ENCODE data around the gene NVL.
"Not testable (repeated sequence)": the region's sequence is repeated elsewhere in the genome, so short reads cannot be mapped to it uniquely, and the experiment has no call there.

The NVL gene

DNA sequence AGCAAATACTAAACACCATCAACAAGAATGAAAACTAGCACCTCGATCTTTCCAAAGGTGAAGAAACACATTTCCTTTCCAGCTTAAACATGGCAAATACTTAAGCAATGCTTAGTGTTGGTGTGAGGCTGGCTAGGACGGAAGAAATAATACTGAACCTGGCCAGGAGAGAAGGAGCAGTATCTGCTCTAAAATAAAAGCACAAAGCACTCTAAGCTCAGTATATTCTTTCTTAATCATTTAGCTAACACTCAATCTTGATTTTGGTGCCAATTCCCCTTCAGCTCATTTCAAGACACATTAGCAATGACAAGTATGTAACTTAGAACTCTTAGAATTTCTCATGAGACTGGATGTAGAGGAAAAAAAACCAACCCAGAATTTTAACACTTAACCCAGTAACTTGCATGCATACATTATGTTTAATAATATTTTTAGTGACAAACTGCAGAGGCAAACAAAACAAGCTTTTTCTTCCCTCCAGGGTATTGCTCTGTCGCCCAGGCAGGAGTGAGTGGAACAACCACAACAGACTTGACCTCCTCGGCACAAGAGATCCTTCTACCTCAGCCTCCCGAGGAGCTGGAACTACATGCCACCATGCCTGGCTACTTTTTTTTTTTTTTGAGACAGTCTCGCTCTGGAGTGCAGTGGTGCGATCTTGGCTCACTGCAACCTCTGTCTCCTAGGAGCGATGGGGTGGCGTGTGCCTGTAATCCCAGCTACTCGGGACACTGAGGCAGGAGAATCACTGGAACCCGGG lies 92.7 kb downstream of the NVL start:
- DNase-seq (ENCODE audit: low read depth, low spot score), result no peak

DNA sequence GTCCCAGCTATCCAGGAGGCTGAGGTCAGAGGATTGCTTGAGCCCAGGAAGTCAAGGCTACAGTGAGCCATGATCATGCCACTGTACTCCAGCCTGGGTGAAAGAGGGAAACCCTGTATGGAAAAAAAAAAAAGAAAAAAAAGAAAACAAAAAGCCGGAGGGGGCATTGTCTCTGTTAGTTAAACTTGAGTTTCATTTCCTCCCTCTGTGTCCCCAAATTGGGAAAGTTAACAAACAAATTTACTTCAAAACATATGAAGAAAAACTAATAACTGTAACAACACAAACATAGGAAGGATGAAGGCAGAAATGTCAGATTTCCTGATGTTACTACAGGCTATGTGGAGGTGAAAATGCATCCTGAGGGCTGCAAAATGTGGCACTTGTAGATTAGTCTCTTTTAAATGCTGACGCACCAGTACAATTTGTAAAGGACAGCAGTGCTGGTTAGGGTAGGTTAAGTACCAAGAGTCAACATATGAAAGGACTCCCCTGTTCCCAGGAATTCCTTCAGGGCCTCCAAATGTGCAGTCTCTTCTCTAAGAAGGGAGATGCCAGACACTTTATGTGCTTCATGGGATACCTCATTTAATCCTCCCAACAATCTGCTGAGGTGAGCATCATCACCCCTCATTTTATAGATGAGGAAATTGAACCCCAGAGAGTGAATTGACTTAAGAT lies 94.0 kb downstream of the NVL start:
- no peak for DNase-seq (ENCODE audit: low read depth, low spot score)

DNA sequence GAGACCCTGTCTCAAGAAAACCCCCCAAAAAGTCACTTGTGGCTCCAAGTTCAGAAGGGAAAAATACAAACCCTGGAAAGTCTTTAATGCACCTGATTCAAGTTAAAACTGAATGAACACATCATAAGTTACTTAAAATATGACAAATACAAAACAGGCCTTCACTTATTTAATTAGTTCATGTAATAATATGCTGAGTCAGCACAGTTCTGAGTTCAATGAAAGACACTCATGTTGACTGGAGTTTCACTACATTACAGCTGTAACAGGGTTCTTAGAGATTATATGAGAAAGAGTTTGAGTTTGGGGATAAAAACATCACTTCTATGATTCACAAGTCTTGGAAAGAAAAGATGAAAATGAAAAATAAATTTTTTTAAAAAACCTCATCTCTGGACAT lies 96.0 kb downstream of the NVL start:
- no peak for DNase-seq (ENCODE audit: low read depth, low spot score)

DNA sequence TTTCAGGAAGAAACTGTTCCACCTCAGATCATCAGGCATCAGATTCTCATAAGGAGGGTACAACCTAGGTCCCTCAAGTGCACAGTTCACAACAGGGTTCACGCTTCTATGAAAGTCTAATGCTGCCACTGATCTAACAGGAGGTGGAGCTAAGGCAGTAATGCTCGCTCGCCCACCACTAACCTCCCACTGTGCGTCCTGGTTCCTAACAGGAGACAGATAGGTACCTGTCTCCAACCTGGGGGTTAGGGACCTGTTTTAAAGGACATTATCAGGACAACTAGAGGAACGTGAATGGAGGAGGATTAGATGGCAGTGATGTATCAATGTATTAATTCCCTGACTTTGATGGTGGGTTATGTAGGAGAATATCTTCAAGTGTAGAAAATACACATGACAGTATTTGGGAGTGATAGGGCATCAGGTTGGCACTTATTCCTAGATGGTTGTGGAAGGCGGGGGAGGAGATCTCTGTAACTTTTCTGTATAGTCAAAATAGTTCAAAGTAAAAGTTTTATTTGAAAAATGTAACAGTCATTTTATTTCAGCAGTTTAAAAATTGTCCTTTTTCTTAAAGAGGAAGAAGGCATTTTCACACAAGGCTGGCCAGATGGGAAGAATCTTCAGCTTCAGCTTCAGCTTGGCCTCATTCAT lies 103.0 kb downstream of the NVL start:
- DNase-seq (ENCODE audit: low read depth, low spot score), result no peak

DNA sequence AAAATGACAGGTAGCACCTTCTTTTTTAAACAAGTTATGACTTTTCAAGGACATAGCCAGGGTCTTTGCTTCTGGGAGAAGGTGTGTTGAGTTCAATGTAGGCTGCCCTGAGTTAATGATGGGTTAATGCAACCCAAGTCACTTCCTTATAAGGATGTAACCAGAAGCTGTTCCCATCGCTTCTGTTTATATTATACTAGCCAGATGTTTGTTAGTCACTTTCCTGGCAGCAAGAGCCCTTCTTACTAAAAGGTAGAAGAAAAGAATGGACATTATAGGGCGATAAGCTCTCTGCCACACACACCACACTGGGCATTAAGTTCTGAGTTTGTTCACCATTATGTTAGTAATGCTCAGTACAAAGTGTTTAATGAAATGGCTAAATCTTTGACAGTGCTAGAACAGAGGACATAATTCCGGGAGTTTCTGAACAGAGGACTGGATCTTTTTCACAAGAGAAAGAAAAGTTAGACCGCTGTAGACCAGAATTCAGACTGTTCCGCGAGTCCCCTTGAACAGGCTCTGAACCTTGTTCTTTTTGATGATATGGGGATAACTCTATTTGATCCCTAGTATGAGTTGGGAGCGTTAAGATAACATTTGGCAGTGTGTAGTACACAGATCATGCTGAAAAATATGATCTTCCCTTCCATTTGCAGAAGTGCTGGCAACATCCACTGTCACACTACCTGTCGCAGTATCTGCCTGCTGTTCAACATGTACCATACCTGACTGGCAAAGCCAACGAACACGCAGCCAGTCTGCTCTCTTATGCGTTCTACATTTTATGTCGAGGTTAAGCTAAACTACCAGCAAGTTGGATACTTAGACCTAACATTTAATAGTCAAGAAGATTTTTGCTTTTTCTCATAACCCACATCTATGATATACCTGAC lies 105.9 kb downstream of the NVL start:
- DNase-seq (ENCODE audit: low read depth, low spot score), result peak; percentile 39

DNA sequence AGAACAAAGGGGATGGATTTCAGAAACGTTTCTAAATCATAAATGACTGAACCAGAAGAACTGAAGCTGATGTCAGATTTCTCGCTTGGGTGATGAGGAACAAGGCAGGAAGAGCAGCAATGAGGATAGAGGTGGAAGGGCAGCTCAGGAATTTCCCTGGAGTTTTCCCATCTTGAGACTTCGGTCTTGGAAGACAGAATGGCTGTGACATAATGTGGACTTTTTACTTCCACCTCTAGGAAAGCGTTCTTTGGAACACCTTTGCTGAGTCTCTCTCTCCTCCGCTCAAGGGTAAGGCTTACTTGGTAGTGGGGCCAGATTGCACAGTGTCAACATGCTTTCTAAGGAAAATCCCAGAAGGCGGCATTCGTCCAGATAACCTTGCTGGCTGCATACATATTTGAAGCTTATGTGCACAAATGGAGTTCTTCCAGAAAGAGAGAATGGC lies 110.3 kb downstream of the NVL start:
- DNase-seq (ENCODE audit: low read depth, low spot score), result no peak

DNA sequence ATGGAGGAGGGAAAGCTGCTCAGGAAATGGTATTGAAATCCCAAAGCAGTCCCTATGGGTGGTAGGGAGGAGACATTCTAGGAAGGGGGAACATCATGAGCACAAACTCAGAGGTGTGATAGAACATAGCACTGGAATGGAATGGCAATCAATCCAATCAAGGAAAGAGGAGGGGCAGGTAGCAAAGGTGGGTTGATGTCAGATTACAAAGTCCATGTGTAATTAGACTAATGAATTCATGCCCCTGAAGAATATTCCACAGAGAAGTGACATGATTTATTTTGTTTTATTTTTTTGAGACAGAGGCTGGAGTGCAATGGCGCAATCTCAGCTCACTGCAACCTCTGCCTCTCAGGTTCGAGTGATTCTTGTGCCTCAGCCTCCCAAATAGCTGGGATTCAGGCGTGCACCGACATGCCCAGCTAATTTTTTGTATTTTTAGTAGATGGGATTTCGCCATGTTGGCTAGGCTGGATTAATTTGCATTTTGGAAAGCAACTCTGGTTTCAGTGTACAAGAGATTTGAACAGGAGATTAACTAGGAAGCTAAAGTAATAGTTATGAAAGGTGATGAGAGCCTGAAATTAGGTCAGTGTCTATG lies 110.9 kb downstream of the NVL start:
- no peak for DNase-seq (ENCODE audit: low read depth, low spot score)

DNA sequence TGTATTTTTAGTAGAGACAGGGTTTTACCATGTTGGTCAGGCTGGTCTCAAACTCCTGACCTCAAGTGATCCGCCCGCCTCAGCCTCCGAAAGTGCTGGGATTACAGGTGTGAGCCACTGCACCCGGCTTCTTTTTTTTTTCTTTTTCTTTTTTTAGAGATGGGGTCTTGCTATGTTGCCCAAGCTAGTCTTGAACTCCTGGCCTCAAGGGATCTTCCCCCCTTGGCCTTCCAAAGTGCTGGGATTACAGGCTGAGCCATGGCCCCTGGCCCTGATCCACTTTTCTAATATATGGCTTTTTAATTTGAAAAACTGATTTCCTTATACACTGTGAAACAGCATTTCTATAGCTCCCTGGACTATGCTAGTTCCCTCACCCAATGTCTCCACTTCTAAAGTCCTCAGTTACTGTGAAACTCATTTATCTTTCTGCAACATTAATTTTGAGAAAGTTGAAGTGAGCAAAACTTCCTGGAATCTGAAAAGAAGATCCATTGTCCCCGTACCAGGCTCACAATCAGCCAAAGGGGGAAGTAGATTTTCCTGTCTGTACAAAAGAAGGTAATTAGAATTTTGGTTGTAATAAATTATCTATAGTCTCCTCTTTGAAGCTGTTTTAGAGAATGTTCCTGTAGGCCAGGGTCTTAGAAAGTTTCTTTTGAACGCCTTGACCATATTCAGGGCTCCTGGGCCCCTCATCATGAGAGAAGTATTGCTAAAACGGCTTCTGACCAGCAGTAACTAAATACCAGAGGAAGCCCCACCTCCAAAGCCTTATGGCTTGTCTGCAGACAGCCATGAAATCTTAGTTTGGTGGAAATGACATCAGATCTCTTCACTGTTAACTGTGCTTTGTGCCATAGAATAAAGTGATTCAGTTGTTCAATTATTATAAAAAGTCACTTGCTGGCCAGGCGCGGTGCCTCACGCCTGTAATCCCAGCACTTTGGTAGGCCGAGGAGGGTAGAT lies 112.0 kb downstream of the NVL start:
- no peak for DNase-seq (ENCODE audit: low read depth, low spot score)

DNA sequence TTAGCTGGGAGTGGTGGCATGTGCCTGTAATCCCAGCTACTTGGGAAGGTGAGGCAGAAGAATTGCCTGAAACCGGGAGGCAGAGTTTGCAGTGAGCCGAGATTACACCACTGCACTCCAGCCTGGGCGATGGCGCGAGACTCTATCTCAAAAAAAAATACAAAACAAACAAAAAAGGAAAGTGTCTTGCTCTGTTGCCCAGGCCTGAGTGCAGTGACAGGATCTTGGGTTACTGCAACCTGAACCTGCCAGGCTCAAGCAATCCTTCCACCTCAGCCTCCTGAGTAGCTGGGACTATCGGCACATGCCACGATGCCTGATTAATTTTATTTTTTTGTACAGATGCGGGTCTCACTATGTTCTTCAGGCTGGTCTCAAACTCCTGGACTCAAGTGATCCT lies 113.6 kb downstream of the NVL start:
- DNase-seq (ENCODE audit: low read depth, low spot score), result no peak

DNA sequence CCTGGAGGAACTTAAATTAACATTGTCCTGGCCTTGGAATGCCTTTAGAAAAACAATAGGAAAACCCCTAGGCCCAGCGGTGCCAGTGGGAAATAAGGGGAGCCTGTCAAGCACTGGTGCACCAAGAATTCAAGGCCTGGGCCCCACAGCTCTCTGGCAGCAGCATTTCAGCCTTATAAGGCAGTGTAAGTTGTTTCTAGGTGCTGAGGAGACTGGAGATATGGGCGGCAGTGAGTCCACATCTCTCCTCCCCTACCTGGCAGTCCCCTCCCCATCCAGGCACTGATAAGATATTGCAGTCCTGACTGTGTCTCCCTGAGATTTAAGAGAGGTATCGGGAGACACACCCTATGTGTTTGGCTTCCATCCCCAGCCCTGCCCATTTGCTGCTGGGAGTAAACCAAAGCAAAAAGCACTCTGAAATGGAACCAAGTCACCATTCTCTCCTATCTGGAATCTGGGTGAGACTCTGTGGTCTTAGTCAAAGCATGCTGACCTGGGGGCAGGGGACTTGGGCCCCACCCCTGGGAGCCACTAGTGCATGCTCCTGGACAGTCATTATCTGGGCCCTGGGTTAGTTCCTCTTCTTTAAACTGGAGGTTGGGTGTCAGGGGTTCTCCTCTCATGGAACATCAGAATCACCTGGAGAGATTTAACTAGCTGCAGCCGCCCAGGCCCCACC lies 116.4 kb downstream of the NVL start:
- no peak for DNase-seq (ENCODE audit: low read depth, low spot score)

DNA sequence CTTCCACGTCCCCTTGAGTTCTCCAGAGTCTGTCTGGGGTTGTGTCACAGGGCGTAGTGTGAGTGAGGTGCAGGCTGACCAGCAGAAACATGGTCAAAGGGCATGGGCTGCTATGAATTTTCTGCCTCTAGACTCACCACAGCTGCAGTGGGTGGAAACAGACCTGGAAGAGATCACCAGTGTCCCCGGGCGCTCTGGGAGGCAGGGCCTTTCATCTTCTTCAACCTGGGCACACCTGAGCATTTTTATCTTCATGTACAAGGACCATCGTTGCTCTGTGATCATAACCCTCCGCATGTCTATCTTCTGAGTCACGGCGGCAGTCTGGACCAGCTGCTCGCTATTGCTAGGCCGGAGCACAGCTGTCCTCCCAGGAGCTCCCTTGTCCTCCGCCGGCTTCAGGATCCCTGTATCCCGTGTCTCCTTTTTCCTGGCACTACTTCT lies 117.3 kb downstream of the NVL start:
- DNase-seq (ENCODE audit: low read depth, low spot score), result no peak

DNA sequence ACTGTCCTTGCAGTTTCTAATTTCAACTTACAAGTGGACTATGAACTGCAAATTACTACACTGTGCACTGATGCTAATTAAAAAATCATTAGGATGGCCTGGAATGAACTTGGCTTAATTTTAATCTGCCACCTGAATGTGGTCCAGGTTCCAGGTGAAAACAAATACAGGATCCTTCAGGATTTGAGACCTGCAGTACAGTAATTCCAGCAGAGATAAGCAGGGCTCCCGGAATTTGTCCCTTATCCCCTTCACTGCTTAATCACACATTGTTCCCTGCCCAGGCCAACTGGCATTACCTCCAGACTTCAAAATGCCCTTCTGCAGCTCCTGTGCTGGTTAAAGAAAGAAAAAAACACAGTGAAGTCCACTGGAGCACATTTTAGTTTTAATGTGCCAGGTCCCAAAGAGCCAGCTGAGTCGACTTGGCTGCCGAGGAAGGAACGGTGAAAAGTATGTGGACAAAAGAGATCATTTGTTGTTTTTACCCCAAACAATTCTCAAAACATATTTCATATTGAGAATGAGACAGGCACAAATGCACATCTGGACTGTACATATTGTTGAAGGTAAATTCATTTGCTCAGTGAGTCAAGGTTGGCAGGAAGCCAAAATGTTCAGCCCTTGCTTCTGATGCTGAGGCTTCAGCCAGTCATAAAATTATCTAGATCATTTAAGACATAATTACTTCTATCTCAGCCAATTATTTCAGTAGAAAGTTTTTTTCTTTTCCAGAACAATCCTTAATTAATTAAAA lies 118.6 kb downstream of the NVL start:
- peak; percentile 40 for DNase-seq (ENCODE audit: low read depth, low spot score)

DNA sequence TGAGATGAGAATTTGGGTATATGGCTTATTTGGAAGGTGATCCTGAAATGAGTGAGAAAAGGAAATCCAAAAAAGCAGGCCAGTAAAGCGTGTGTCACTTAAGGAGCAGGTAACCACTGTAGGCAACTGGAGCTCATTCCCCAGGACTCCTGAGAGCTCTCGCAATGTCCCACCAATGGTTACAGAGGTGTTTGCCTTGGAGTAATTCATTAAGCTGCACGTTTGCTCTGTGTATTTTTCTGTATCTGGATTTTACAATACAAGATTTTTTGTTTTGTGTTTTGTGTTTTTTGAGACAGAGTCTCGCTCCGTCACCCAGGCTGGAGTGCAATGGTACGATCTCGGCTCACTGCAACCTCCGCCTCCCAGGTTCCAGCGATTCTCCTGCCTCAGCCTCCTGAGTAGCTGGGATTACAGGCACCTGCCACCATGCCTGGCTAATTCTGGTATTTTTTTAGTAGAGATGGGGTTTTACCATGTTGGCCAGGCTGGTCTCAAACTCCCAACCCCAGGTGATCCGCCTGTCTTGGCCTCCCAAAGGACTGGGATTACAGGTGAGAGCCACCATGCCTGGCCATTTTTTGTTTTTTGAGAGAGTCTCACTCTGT lies 123.9 kb downstream of the NVL start:
- DNase-seq (ENCODE audit: low read depth, low spot score), result not testable (repeated sequence)

DNA sequence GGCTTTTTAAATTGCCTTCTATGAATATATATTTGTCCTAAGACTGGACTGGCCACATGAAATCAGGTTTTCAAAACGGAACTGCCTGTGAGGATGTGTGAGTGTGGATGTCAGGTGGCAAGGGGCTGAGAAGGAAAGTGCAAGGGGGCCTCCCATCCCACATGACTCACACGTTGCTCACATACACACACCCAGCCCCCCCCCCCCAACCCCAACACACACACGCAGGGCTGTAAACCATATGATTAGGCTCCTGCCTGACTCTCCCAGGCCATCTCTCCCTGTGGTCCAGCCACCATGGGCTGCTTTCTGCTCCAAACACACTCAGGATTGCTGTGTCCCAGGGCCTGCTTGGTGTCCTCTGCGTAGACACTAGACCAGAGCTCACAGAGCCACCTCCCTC lies 124.5 kb downstream of the NVL start:
- no peak for DNase-seq (ENCODE audit: low read depth, low spot score)

DNA sequence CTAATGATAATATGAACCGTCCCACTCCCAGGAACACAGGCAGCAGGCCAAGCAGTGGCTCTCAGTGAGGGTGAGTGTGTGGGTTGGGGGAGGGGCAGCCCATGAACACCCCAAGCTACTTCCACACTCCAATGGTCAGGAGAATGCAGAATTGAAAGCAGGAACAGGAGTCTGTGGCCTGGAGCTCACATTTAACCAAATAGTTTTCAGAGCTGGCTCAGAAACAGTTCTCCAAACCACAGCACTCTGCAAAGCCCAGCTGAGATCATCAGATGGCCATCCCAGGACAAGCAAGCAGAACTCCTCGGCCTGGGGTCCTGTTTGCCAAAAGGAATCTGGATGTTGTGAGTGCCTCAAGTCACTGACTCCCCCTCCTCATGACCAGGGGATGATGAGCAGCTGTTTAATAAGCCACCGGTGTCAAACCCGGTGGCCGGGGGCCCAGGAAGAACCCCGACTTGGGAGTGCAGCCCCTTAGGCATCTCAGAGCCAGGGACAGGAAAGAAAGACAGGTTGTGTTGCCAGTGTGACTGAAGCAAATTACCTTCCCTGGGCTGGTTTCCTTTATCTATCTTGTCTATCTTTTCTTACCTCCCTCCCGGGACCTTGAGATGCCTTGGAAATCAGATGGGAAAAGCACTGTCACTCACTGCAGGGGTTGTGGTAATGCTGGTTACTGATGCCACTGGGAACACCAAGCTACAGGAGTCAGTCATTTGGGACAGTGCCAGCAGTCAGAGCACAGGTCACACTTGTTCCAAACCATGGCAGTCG lies 126.5 kb downstream of the NVL start:
- no peak for DNase-seq (ENCODE audit: low read depth, low spot score)

DNA sequence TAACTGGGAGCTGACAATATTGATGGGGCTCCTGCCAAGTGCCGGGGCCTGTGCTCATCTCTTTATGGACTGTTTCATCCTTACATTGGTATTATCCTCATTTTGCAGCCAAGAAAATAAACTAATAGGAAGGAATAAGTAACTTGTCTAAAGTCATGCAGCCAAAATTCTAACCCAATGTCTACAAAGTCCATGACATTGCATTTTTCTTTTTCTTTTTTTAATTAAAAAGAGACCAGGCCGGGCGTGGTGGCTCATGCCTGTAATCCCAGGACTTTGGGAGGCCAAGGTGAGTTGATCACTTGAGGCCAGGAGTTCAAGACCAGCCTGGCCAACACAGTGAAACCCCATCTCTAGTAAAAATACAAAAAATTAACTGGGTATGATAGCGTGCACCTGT lies 128.1 kb downstream of the NVL start:
- no peak for DNase-seq (ENCODE audit: low read depth, low spot score)

DNA sequence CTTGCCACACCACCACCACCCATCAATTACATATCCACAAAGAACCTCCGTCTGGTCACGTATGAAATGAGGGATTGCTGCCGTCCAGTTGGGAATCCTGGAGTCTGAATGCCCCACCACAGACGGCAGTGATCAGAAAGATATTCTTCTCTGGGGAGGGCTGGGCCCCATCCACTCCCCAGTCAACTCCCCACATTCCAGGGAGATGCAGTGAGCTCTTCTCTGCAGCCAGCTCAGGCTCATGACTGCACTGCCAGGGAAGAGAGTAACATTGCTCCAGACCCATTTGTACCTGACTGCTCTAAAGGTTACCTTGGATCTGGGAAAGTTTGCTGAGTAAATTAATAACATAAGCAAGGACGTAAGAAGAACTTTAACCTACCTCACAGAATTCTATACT lies 128.6 kb downstream of the NVL start:
- DNase-seq (ENCODE audit: low read depth, low spot score), result no peak

DNA sequence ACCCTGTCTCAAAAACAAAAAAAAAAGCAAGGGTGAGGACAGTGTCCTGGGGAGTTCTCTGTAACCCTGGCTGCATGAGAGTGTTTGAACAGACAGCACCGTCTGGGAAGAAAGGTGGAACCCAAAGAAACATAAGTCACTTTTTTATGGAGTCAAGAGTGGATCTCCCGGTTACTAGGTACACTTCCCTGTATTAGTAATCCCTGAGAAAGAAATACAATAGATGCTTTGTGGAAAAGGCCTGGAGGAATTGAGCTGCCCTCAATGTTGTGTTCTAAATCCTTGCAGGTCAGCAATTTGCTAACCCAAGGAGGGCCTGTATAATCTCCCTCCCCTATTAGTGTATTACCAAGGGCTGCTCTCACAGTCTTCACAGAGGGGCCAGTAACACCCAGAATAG lies 130.3 kb downstream of the NVL start:
- DNase-seq (ENCODE audit: low read depth, low spot score), result no peak

All from brain pericyte (primary cell).